HepG2 (cell line): ENCODE results near the gene PSMB1. TPM values are rescaled to one million over a fixed set of nuclear protein-coding genes. Genes with fewer than 3 reads are reported as not detected.

Source experiments
- BATF2 ChIP-seq: sonication (generic); formaldehyde crosslinking; IDR thresholded peaks from 2 replicates; pipeline ENCODE4 v1.8.0; 2022; ENCODE audit warnings: mild to moderate bottlenecking, missing genetic modification reagents, moderate library complexity
- BRF2 ChIP-seq: sonication (generic); formaldehyde crosslinking; IDR thresholded peaks from 2 replicates; pipeline ENCODE4 v1.8.1; 2022; ENCODE audit warnings: mild to moderate bottlenecking, missing genetic modification reagents
- ETV6 ChIP-seq: sonication (generic); formaldehyde crosslinking; conservative IDR thresholded peaks from 2 replicates; pipeline ENCODE4 v1.4.0; 2020; ENCODE audit warnings: missing genetic modification reagents
- FOSL2 ChIP-seq: sonication (generic); formaldehyde crosslinking; IDR thresholded peaks from 2 replicates; pipeline ENCODE4 v1.4.0; 2020; ENCODE audit warnings: missing genetic modification reagents
- HBP1 ChIP-seq: IDR thresholded peaks from 2 replicates; pipeline ENCODE4 v1.6.1; 2016; ENCODE audit warnings: low read depth, control low read depth
- KDM3A ChIP-seq: IDR thresholded peaks from 2 replicates; pipeline ENCODE4 v1.6.1; 2018; ENCODE audit warnings: low read depth, missing compliant biosample characterization
- LRRFIP1 ChIP-seq: sonication (generic); formaldehyde crosslinking; conservative IDR thresholded peaks from 2 replicates; pipeline ENCODE4 v1.4.0; 2020; ENCODE audit warnings: missing genetic modification reagents
- MTA3 ChIP-seq: sonication (generic); formaldehyde crosslinking; IDR thresholded peaks from 2 replicates; pipeline ENCODE4 v1.4.0; 2020; ENCODE audit warnings: missing genetic modification reagents
- PATZ1 ChIP-seq: sonication (generic); formaldehyde crosslinking; IDR thresholded peaks from 2 replicates; pipeline ENCODE4 v1.4.0; 2020; ENCODE audit warnings: missing genetic modification reagents
- PHF5A ChIP-seq: IDR thresholded peaks from one replicate; pipeline ENCODE4 v1.6.1; 2018; ENCODE audit warnings: low read depth, missing genetic modification reagents; ENCODE audit not compliant: unreplicated experiment
- RAD21 ChIP-seq: fragments of 450-650 bp; formaldehyde crosslinking; IDR thresholded peaks from 2 replicates; pipeline ENCODE4 v1.5.0; 2020; ENCODE audit warnings: mild to moderate bottlenecking
- SIX1 ChIP-seq: sonication (generic); formaldehyde crosslinking; IDR thresholded peaks from 2 replicates; pipeline ENCODE4 v1.4.0; 2020; ENCODE audit warnings: missing genetic modification reagents, borderline replicate concordance
- TERF1 ChIP-seq: sonication (generic); formaldehyde crosslinking; IDR thresholded peaks from 2 replicates; pipeline ENCODE4 v1.8.0; 2022; ENCODE audit warnings: mild to moderate bottlenecking, missing genetic modification reagents, moderate library complexity
- ZBTB33 ChIP-seq: sonication (generic); formaldehyde crosslinking; IDR thresholded peaks from 2 replicates; pipeline ENCODE4 v1.4.0; 2020; ENCODE audit warnings: missing genetic modification reagents
- ZNF557 ChIP-seq: sonication (generic); formaldehyde crosslinking; IDR thresholded peaks from 2 replicates; pipeline ENCODE4 v1.4.0; 2020; ENCODE audit warnings: missing genetic modification reagents
- ZNF737 ChIP-seq: sonication (generic); formaldehyde crosslinking; IDR thresholded peaks from 2 replicates; pipeline ENCODE4 v1.5.0; 2020; ENCODE audit warnings: missing genetic modification reagents, mild to moderate bottlenecking, borderline replicate concordance
- ZNF792 ChIP-seq: IDR thresholded peaks from 2 replicates; pipeline ENCODE4 v1.6.1; 2016
- ZSCAN25 ChIP-seq: sonication (generic); formaldehyde crosslinking; IDR thresholded peaks from 2 replicates; pipeline ENCODE4 v1.8.0; 2022; ENCODE audit warnings: mild to moderate bottlenecking, missing genetic modification reagents
- polyA plus RNA-seq, 8 experiments: library from polyadenylated mRNA; depleted of rRNA in 3 of 8; stranded (reverse) in 7 of 8; unstranded in 1 of 8; fragments of >200 nt; fragmentation: Illumina TruSeq in 4 of 8; extraction: Trizol in 4 of 8; gene quantifications; 2 replicates each; pipeline versions ENCODE4 v1.2.1 to v1.2.3, GENCODE V29; 2011 to 2016; ENCODE audit warnings: low read depth in 4 of 8, missing spikeins in 1 of 8, mixed read lengths in 1 of 8; ENCODE audit not compliant: insufficient read depth in 1 of 8
- total RNA-seq, 5 experiments: library from RNA; depleted of rRNA; stranded (reverse); fragments of >200 nt; fragmentation: Illumina TruSeq; extraction: Trizol; gene quantifications; 2 replicates each; pipeline ENCODE4 v1.2.3, GENCODE V29; 2016; ENCODE audit warnings: low read depth in 1 of 5

Gene PSMB1
- total and polyA plus RNA-seq, 2 of the 13 experiments (the other 11 are each of a cell fraction or from before 2014, with no cell fraction given): 528 to 592 TPM

GRCh38 chr6:170584181-170584953 is 31.3 kb upstream of the PSMB1 start, which contains the start of gene PDCD2 (continued):
- TF ChIP-seq PHF5A (CRISPR knock-in tag) (no peak), ZNF792 (CRISPR knock-in tag) (peak; percentile 49; the same call in 1 of the 2 replicates), ZNF557 (CRISPR knock-in tag) (peak; percentile 87; the same call in 1 of the 2 replicates), ZNF737 (CRISPR knock-in tag) (0 out of 2 replicates have a peak, but pooled peaks have one; percentile 72), TERF1 (CRISPR knock-in tag) (no peak), ZBTB33 (CRISPR knock-in tag) (no peak), BRF2 (peak; percentile 88), PATZ1 (no peak; the same call in 1 of the 2 replicates), SIX1 (CRISPR knock-in tag) (0 out of 2 replicates have a peak, but pooled peaks have one; percentile 18), FOSL2 (CRISPR knock-in tag) (peak; percentile 18; the same call in 1 of the 2 replicates), RAD21 (CRISPR knock-in tag) (no peak; the same call in 1 of the 2 replicates), MTA3 (no peak), KDM3A (CRISPR knock-in tag) (no peak), ZSCAN25 (CRISPR knock-in tag) (no peak; the same call in 1 of the 2 replicates), LRRFIP1 (CRISPR knock-in tag) (no peak), ETV6 (CRISPR knock-in tag) (0 out of 2 replicates have a peak, but pooled peaks have one; percentile 77), HBP1 (peak; percentile 28), BATF2 (no peak)
